ENCODE data around the gene RAI1. TPM values are rescaled to one million over a fixed set of nuclear protein-coding genes. Genes with fewer than 3 reads are reported as not detected.
A peak's percentile ranks its signal among the peaks of the same experiment; 100 is the strongest.

Gene RAI1
- total RNA-seq, 2 experiments from 2014 or later: 17.1 to 49.4 TPM

DNA sequence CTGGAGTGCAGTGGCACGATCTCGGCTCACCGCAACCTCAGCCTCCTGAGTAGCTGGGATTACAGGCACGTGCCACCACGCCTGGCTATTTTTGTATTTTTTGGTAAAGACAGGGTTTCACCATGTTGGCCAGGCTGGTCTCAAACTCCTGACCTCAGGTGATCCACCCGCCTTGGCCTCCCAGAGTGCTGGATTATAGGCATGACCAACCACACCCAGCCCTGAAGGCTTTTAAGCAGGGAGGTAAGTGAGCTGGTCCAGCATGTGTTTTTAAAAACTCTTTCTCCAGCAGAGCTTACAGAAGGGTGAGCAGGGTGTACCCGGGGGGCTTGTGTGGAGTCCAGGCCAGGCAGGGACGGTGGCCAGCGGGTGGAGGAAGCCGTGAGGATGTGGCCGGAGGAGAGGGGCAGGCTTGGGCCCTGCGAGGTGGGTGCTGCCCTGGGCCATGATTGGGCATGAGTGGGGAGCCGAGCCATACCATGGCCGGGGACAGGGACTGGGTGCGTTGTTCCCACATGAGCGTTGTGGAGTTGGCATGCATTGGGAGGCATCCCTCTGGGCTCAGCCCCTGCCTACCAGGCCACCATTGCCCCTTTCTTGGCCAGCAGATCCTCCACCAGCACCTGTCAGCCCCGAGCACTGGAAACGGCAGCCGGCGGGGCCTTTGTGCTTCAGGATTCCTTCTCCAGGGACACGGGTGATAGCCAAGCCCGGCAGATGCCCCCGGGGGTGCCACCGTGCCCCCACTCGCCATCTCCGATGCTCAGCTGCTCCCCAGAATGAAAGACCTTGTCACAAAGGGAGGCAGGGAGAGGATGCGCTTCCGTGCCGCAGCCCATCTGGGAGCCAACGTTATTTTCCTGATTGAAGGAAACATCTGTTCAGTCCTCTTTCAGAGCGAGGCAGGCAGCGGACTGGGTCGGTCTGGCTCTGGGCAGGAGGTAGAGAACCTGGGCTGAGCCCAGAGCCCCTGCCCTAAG lies 64.5 kb downstream of the RAI1 start:
- peaks cover 38% of the 10 kb centered on the region for H3K4me1 ChIP-seq (ENCODE audit: insufficient read depth, low read length, poor library complexity, severe bottlenecking)
- intact Hi-C loops (cut with micrococcal nuclease; ENCODE audit: unreplicated experiment): no loop called here
- H3K79me2 ChIP-seq (ENCODE audit: insufficient read depth, low read depth, low read length): no peaks in the 10 kb centered on the region; the same call in 1 of the 2 replicates
- no peak overlapping the region for H3K4me3 ChIP-seq (ENCODE audit: low read depth, low read length, poor library complexity, severe bottlenecking)
- H4K20me1 ChIP-seq (ENCODE audit: insufficient read depth, low read length): no peaks in the 10 kb centered on the region
- TF ChIP-seq, protein P1, sequence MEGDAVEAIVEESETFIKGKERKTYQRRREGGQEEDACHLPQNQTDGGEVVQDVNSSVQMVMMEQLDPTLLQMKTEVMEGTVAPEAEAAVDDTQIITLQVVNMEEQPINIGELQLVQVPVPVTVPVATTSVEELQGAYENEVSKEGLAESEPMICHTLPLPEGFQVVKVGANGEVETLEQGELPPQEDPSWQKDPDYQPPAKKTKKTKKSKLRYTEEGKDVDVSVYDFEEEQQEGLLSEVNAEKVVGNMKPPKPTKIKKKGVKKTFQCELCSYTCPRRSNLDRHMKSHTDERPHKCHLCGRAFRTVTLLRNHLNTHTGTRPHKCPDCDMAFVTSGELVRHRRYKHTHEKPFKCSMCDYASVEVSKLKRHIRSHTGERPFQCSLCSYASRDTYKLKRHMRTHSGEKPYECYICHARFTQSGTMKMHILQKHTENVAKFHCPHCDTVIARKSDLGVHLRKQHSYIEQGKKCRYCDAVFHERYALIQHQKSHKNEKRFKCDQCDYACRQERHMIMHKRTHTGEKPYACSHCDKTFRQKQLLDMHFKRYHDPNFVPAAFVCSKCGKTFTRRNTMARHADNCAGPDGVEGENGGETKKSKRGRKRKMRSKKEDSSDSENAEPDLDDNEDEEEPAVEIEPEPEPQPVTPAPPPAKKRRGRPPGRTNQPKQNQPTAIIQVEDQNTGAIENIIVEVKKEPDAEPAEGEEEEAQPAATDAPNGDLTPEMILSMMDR (conservative IDR thresholded peaks at IDR 0.05; ENCODE audit: low read length): no peak
- TF ChIP-seq EZH2phosphoT487 (IDR thresholded peaks at IDR 0.05; ENCODE audit: borderline replicate concordance, low read depth, low read length): no peak
- CTCF ChIA-PET (ENCODE audit: unreplicated experiment): no interaction called here
- no peak overlapping the region for H3K27ac ChIP-seq (ENCODE audit: low read depth, low read length, poor library complexity, severe bottlenecking)
- H3K36me3 ChIP-seq (ENCODE audit: insufficient read depth, low read length): no peaks in the 10 kb centered on the region; the same call in 1 of the 2 replicates
- no peaks in the 10 kb centered on the region for H3K9me3 ChIP-seq (ENCODE audit: low read length)
- no peaks in the 10 kb centered on the region for H3K9me2 ChIP-seq (ENCODE audit: insufficient read depth, low read length)
- no peak overlapping the region for H2AFZ ChIP-seq (ENCODE audit: low read length)
- POLR2A ChIA-PET: no interaction called here
- no TSS peak for BruUV-seq (replicated peaks)
- no peak for DNase-seq (ENCODE audit: low spot score)
- H3K4me2 ChIP-seq (ENCODE audit: low read length): no peak overlapping the region

DNA sequence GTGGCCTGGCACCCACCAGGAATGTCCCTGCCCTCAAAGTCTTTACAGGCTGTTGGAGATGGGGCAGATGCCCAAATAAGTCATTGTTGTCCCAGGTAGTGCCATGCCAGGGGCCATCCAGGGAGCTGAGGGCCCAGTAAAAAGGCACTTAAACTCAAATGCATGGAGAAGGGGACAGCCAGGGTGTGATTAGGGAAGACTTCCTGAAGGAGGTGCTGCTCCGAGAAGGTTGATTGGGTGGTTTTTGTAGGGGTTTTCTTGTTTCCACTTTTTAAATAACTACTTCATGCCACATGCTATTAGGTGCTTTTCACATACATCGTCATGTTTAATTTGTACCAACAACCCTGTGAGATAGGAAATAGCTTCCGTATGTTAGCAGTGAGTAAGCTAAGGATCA lies 66.9 kb downstream of the RAI1 start:
- no peaks in the 10 kb centered on the region for H3K9me2 ChIP-seq (ENCODE audit: insufficient read depth, low read length)
- no TSS peak for BruUV-seq (replicated peaks)
- intact Hi-C loops (cut with micrococcal nuclease; ENCODE audit: unreplicated experiment): no loop called here
- DNase-seq (ENCODE audit: low spot score): no peak
- no peaks in the 10 kb centered on the region; the same call in 1 of the 2 replicates for H3K36me3 ChIP-seq (ENCODE audit: insufficient read depth, low read length)
- H3K9me3 ChIP-seq (ENCODE audit: low read length): no peaks in the 10 kb centered on the region
- ChIA-PET CTCF (ENCODE audit: unreplicated experiment) (no interaction called here), POLR2A (no interaction called here)
- peaks cover 7% of the 10 kb centered on the region for H3K79me2 ChIP-seq (ENCODE audit: insufficient read depth, low read depth, low read length)
- H2AFZ ChIP-seq (ENCODE audit: low read length): no peak overlapping the region
- H3K4me3 ChIP-seq (ENCODE audit: low read depth, low read length, poor library complexity, severe bottlenecking): no peak overlapping the region
- no peak for TF ChIP-seq EZH2phosphoT487 (IDR thresholded peaks at IDR 0.05; ENCODE audit: borderline replicate concordance, low read depth, low read length)
- TF ChIP-seq, protein P1 (conservative IDR thresholded peaks at IDR 0.05; ENCODE audit: low read length): peak; percentile 62
- no peak overlapping the region for H3K4me2 ChIP-seq (ENCODE audit: low read length)
- no peaks in the 10 kb centered on the region for H4K20me1 ChIP-seq (ENCODE audit: insufficient read depth, low read length)
- peaks cover 59% of the 10 kb centered on the region for H3K4me1 ChIP-seq (ENCODE audit: insufficient read depth, low read length, poor library complexity, severe bottlenecking)
- no peak overlapping the region for H3K27ac ChIP-seq (ENCODE audit: low read depth, low read length, poor library complexity, severe bottlenecking)

DNA sequence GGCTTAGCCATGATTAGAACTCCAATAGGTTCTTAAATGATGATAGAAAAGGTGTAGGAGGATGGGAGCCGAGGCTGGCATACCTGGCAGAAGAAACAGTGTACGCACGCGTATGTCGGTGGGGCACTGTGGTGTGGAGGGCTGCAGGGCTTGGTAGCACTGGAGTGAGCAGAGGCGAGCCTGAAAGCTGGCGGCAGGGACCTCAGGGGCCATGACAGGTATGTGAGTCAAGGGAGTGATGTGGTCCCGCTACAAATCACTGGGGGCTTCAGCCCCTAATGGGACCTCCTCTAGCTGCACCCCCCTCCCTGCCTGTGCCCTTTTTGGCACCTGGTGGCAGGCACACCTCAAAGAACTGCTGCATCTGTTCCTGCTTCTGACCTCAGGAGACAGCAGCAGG lies 67.3 kb downstream of the RAI1 start:
- CTCF ChIA-PET (ENCODE audit: unreplicated experiment): no interaction called here
- H3K4me3 ChIP-seq (ENCODE audit: low read depth, low read length, poor library complexity, severe bottlenecking): no peak overlapping the region
- BruUV-seq (replicated peaks): no TSS peak

More for the DNA sequence above, 67.3 kb downstream of the RAI1 start:
- peak overlapping the region; percentile 87 for H3K4me2 ChIP-seq (ENCODE audit: low read length)
- H3K4me1 ChIP-seq (ENCODE audit: insufficient read depth, low read length, poor library complexity, severe bottlenecking): peaks cover 63% of the 10 kb centered on the region
- no peaks in the 10 kb centered on the region; the same call in 1 of the 2 replicates for H3K36me3 ChIP-seq (ENCODE audit: insufficient read depth, low read length)
- H3K27ac ChIP-seq (ENCODE audit: low read depth, low read length, poor library complexity, severe bottlenecking): peak overlapping the region; percentile 90
- POLR2A ChIA-PET: interaction anchor here (2.2 kb wide), 1 partner anchor 17 kb away, joined by 5 read pairs; no protein-coding TSS in a partner anchor
- peaks cover 12% of the 10 kb centered on the region for H3K79me2 ChIP-seq (ENCODE audit: insufficient read depth, low read depth, low read length)
- H4K20me1 ChIP-seq (ENCODE audit: insufficient read depth, low read length): no peaks in the 10 kb centered on the region
- intact Hi-C loops (cut with micrococcal nuclease; ENCODE audit: unreplicated experiment): no loop called here
- DNase-seq (ENCODE audit: low spot score): no peak
- no peak overlapping the region for H2AFZ ChIP-seq (ENCODE audit: low read length)
- no peak for TF ChIP-seq EZH2phosphoT487 (IDR thresholded peaks at IDR 0.05; ENCODE audit: borderline replicate concordance, low read depth, low read length)
- TF ChIP-seq, protein P1 (conservative IDR thresholded peaks at IDR 0.05; ENCODE audit: low read length): no peak
- no peaks in the 10 kb centered on the region for H3K9me3 ChIP-seq (ENCODE audit: low read length)
- H3K9me2 ChIP-seq (ENCODE audit: insufficient read depth, low read length): no peaks in the 10 kb centered on the region

Data from OCI-LY7 (cell line).